AG09319 (cell line): ENCODE results near the gene C2CD2.

Experiments
- DNase-seq: peaks from one replicate; pipeline ENCODE4 v3.0.0-alpha.2; 2010; ENCODE audit warnings: low read depth; ENCODE audit errors: extremely low read depth
- CTCF ChIP-seq: IDR thresholded peaks from 2 replicates; pipeline ENCODE4 v1.5.1; 2011; ENCODE audit warnings: low read depth, mild to moderate bottlenecking, inconsistent platforms, low read length, moderate library complexity

Gene C2CD2

GRCh38 chr21:41914358-41914757 lies 39.5 kb downstream of the C2CD2 start:
- TF ChIP-seq CTCF: no peak
- no peak for DNase-seq

- no peak for DNase-seq
- TF ChIP-seq CTCF: no peak
Observed at GRCh38 chr21:41913230-41913629, 40.6 kb downstream of the C2CD2 start.

GRCh38 chr21:41908829-41909228 lies 45.0 kb downstream of the C2CD2 start:
- TF ChIP-seq CTCF: no peak
- no peak for DNase-seq

GRCh38 chr21:41907496-41908258 lies 46.1 kb downstream of the C2CD2 start:
- TF ChIP-seq CTCF: no peak
- DNase-seq: no peak

- no peak for DNase-seq
- TF ChIP-seq CTCF: no peak
Observed at GRCh38 chr21:41906770-41907169, 47.0 kb downstream of the C2CD2 start.

GRCh38 chr21:41903559-41904351 lies 50.1 kb downstream of the C2CD2 start:
- DNase-seq: no peak
- no peak for TF ChIP-seq CTCF

GRCh38 chr21:41902946-41903345 lies 50.9 kb downstream of the C2CD2 start:
- no peak for TF ChIP-seq CTCF
- DNase-seq: no peak
